Upper lobe of left lung (tissue), 6 donors: Measurements from ENCODE around the gene KRTAP10-5. TPM values are rescaled to one million over a fixed set of nuclear protein-coding genes. Genes with fewer than 3 reads are reported as not detected.
A peak's percentile ranks its signal among the peaks of the same experiment; 100 is the strongest.

Experiments
- ATAC-seq, 2 donors: fragments of 200-7000 bp; cut with Tn5 transposase; one replicate each; pipeline ENCODE4 v1.9.1; 2022; ENCODE audit warnings: mild to moderate bottlenecking in 2 of 2, moderate library complexity in 2 of 2; ENCODE audit not compliant: low FRiP score in 2 of 2
- DNase-seq, 2 donors: peaks; one replicate each; pipeline ENCODE4 v3.0.0-alpha.2; 2019 to 2020
- H3K27ac ChIP-seq, 4 donors: fragments of 200-600 bp; sonication (generic); one replicate each; pipeline ENCODE4 v1.5.1; 2016 to 2019
- H3K27me3 ChIP-seq, 4 donors: fragments of 200-600 bp; sonication (generic); one replicate each; pipeline ENCODE4 v1.5.1; 2017 to 2019
- H3K36me3 ChIP-seq, 4 donors: fragments of 200-600 bp; sonication (generic); one replicate each; pipeline ENCODE4 v1.5.1; 2016 to 2019
- H3K4me1 ChIP-seq, 4 donors: fragments of 200-600 bp; sonication (generic); one replicate each; pipeline ENCODE4 v1.5.1; 2018 to 2019
- H3K4me3 ChIP-seq, 4 donors: fragments of 200-600 bp; sonication (generic); one replicate each; pipeline ENCODE4 v1.5.1; 2017 to 2019; ENCODE audit warnings: mild to moderate bottlenecking in 2 of 4, moderate library complexity in 1 of 4
- H3K9me3 ChIP-seq, 4 donors: fragments of 200-600 bp; sonication (generic); one replicate each; pipeline ENCODE4 v1.5.1; 2018 to 2019
- CTCF ChIP-seq, 6 experiments: fragments of 450-650 bp in 4 of 6; fragments of 200-600 bp in 2 of 6; sonication (generic) in 2 of 6; IDR thresholded peaks; one replicate each; pipeline ENCODE4 v1.5.1; 2016 to 2019; ENCODE audit warnings: antibody characterized with exemption in 6 of 6
- EP300 ChIP-seq, 4 donors: sonication (generic); formaldehyde crosslinking; IDR thresholded peaks; one replicate each; pipeline ENCODE4 v1.5.1; 2017; ENCODE audit warnings: antibody characterized with exemption in 4 of 4, control low read depth in 2 of 4
- POLR2A ChIP-seq, 4 donors: fragments of 450-650 bp; IDR thresholded peaks; one replicate each; pipeline ENCODE4 v1.5.1; 2016 to 2017; ENCODE audit warnings: antibody characterized with exemption in 4 of 4, mild to moderate bottlenecking in 2 of 4
- POLR2AphosphoS5 ChIP-seq, 2 donors: sonication (generic); formaldehyde crosslinking; IDR thresholded peaks; one replicate each; pipeline ENCODE4 v1.5.1; 2017; ENCODE audit warnings: antibody characterized with exemption in 2 of 2
- WGBS, 2 donors: methylation state at CpG; one replicate each; pipeline ENCODE4 v1.1.5; 2017 to 2018; 5-methylcytosine and 5-hydroxymethylcytosine counted together
- total RNA-seq, 6 donors: library from RNA; depleted of rRNA in 4 of 6; stranded (reverse); fragments of >200 nt in 4 of 6; gene quantifications; one replicate each; pipeline versions ENCODE4 v1.1.0 to v1.2.1, GENCODE V29; 2016 to 2021
- donor health status: DM: no; HTN: no; CAD: no; lungs with moderate emphysema.
- donor health status: DM: no; HTN: yes; CAD: no; lungs with severe emphysema.

KRTAP10-5 gene
- total RNA-seq, 6 donors from 2014 or later, result not detected

GRCh38 chr21:44535963-44536362 is 44.4 kb downstream of the KRTAP10-5 start:
- TF ChIP-seq CTCF (IDR thresholded peaks at IDR 0.05) (no peak), POLR2A (IDR thresholded peaks at IDR 0.05) (no peak), EP300 (IDR thresholded peaks at IDR 0.05) (no peak), POLR2AphosphoS5 (IDR thresholded peaks at IDR 0.05) (no peak)
- Histone ChIP-seq H3K27ac (no peak overlapping the region), H3K4me3 (no peak overlapping the region), H3K36me3 (no peaks in the 10 kb centered on the region), H3K27me3 (no peaks in the 10 kb centered on the region), H3K4me1 (no peaks in the 10 kb centered on the region), H3K9me3 (no peaks in the 10 kb centered on the region)
- DNase-seq, result no peak
- no peak for ATAC-seq
- 62 to 73% methylated on average over 7 of the region's 7 CpGs for WGBS, 2 donors

- Histone ChIP-seq H3K27ac (no peak overlapping the region), H3K9me3 (no peaks in the 10 kb centered on the region), H3K4me3 (no peak overlapping the region), H3K36me3 (no peaks in the 10 kb centered on the region), H3K4me1 (no peaks in the 10 kb centered on the region), H3K27me3 (no peaks in the 10 kb centered on the region)
- DNase-seq, result no peak
- no peak for ATAC-seq
- 86 to 91% methylated on average over 6 of the region's 6 CpGs for WGBS, 2 donors
- TF ChIP-seq CTCF (IDR thresholded peaks at IDR 0.05) (no peak), POLR2A (IDR thresholded peaks at IDR 0.05) (no peak), POLR2AphosphoS5 (IDR thresholded peaks at IDR 0.05) (no peak), EP300 (IDR thresholded peaks at IDR 0.05) (no peak)
Observed at GRCh38 chr21:44534688-44535087, 45.7 kb downstream of the KRTAP10-5 start.

- no peaks in the 10 kb centered on the region for H3K27me3 ChIP-seq
- H3K4me3 ChIP-seq, result no peak overlapping the region
- H3K27ac ChIP-seq, result no peak overlapping the region
- no peaks in the 10 kb centered on the region for H3K4me1 ChIP-seq
- DNase-seq (no peak), ATAC-seq (no peak)
- 85 to 92% methylated on average over 13 to 14 of the region's 21 CpGs for WGBS, 2 donors
- no peaks in the 10 kb centered on the region for H3K9me3 ChIP-seq
- H3K36me3 ChIP-seq, result no peaks in the 10 kb centered on the region
- TF ChIP-seq CTCF (IDR thresholded peaks at IDR 0.05), result no peak
- no peak for TF ChIP-seq POLR2AphosphoS5 (IDR thresholded peaks at IDR 0.05)
- no peak for TF ChIP-seq EP300 (IDR thresholded peaks at IDR 0.05)
- no peak for TF ChIP-seq POLR2A (IDR thresholded peaks at IDR 0.05)
Observed at GRCh38 chr21:44533891-44534627, 46.3 kb downstream of the KRTAP10-5 start.

GRCh38 chr21:44533121-44533890 is 47.1 kb downstream of the KRTAP10-5 start:
- Histone ChIP-seq H3K27me3 (no peaks in the 10 kb centered on the region), H3K4me3 (no peak overlapping the region), H3K27ac (no peak overlapping the region), H3K36me3 (no peaks in the 10 kb centered on the region), H3K4me1 (no peaks in the 10 kb centered on the region), H3K9me3 (no peaks in the 10 kb centered on the region)
- DNase-seq, result peak; percentile 18 to 78
- 88 to 90% methylated on average over 22 to 31 of the region's 37 CpGs for WGBS, 2 donors
- no peak for ATAC-seq
- TF ChIP-seq POLR2AphosphoS5 (IDR thresholded peaks at IDR 0.05), result no peak
- TF ChIP-seq POLR2A (IDR thresholded peaks at IDR 0.05), result no peak
- TF ChIP-seq CTCF (IDR thresholded peaks at IDR 0.05), result no peak
- no peak for TF ChIP-seq EP300 (IDR thresholded peaks at IDR 0.05)
